ENCODE data around the gene VPS37D.
"Not testable (repeated sequence)": the region's sequence is repeated elsewhere in the genome, so short reads cannot be mapped to it uniquely, and the experiment has no call there.

GRCh38 chr7:73713319-73713718 is 45.7 kb downstream of the VPS37D start:
- not testable (repeated sequence) for TF ChIP-seq EP300, POLR2AphosphoS5 (IDR thresholded peaks at IDR 0.05)

All from stomach (tissue), 4 donors.